Ishikawa (cell line): ENCODE results near the gene GJD2.

Experiments used
- CEBPB ChIP-seq: IDR thresholded peaks from 2 replicates; pipeline ENCODE4 v1.6.1; 2012
- CREB1 ChIP-seq: IDR thresholded peaks from 2 replicates; pipeline ENCODE4 v1.6.1; 2012; ENCODE audit warnings: low read depth
- EGR1 ChIP-seq: IDR thresholded peaks from 2 replicates; pipeline ENCODE4 v1.6.1; 2012
- EP300 ChIP-seq: IDR thresholded peaks from 2 replicates; pipeline ENCODE4 v1.6.1; 2012; ENCODE audit warnings: borderline replicate concordance
- FOXM1 ChIP-seq: IDR thresholded peaks from 2 replicates; pipeline ENCODE4 v1.6.1; 2012; ENCODE audit warnings: low read depth, borderline replicate concordance
- MAX ChIP-seq: IDR thresholded peaks from 2 replicates; pipeline ENCODE4 v1.6.1; 2012
- NFIC ChIP-seq: IDR thresholded peaks from 2 replicates; pipeline ENCODE4 v1.6.1; 2012
- RAD21 ChIP-seq: IDR thresholded peaks from 2 replicates; pipeline ENCODE4 v1.6.1; 2012; ENCODE audit warnings: low read depth
- REST ChIP-seq: IDR thresholded peaks from 2 replicates; pipeline ENCODE4 v1.6.1; 2012; ENCODE audit warnings: low read depth, mild to moderate bottlenecking
- TAF1 ChIP-seq: IDR thresholded peaks from 2 replicates; pipeline ENCODE4 v1.6.1; 2012; ENCODE audit warnings: low read depth, mild to moderate bottlenecking
- TCF12 ChIP-seq: IDR thresholded peaks from 2 replicates; pipeline ENCODE4 v1.6.1; 2012; ENCODE audit warnings: low read depth
- TEAD4 ChIP-seq: IDR thresholded peaks from 2 replicates; pipeline ENCODE4 v1.6.1; 2012
- YY1 ChIP-seq: IDR thresholded peaks from 2 replicates; pipeline ENCODE4 v1.6.1; 2012; ENCODE audit warnings: low read depth
- ZBTB7A ChIP-seq: IDR thresholded peaks from 2 replicates; pipeline ENCODE4 v1.6.1; 2012; ENCODE audit warnings: low read depth
- TF ChIP-seq, protein P1 (sequence below): IDR thresholded peaks from 2 replicates; pipeline ENCODE4 v1.6.1; 2012

Gene GJD2

DNA sequence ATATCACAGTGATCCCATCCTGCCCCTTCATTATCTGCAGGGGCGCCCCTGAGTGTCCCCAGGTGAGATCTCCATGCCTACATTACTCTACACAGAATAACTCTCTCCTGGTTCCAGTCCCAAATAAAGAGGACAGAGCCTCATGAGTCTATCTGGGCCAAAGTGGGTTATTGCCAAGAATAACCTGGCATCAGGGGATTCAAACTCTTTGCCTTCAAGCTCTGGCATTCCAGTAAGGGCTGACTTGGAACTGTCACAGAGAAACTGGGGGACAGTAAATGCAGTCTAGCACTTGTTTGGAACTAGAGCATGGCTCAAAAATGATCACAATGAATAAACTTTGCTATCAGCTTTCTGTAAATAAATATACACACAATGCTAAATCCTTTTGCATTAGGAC lies 30.3 kb downstream of the GJD2 start:
- TF ChIP-seq TEAD4 (no peak), YY1 (no peak), RAD21 (no peak), MAX (no peak)
- TF ChIP-seq, protein P1, sequence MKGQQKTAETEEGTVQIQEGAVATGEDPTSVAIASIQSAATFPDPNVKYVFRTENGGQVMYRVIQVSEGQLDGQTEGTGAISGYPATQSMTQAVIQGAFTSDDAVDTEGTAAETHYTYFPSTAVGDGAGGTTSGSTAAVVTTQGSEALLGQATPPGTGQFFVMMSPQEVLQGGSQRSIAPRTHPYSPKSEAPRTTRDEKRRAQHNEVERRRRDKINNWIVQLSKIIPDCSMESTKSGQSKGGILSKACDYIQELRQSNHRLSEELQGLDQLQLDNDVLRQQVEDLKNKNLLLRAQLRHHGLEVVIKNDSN = no peak

GRCh38 chr15:34722439-34722836 lies 32.4 kb downstream of the GJD2 start:
- TF ChIP-seq CEBPB (no peak), EGR1 (no peak), NFIC (no peak), EP300 (no peak), TEAD4 (no peak), TCF12 (no peak)

DNA sequence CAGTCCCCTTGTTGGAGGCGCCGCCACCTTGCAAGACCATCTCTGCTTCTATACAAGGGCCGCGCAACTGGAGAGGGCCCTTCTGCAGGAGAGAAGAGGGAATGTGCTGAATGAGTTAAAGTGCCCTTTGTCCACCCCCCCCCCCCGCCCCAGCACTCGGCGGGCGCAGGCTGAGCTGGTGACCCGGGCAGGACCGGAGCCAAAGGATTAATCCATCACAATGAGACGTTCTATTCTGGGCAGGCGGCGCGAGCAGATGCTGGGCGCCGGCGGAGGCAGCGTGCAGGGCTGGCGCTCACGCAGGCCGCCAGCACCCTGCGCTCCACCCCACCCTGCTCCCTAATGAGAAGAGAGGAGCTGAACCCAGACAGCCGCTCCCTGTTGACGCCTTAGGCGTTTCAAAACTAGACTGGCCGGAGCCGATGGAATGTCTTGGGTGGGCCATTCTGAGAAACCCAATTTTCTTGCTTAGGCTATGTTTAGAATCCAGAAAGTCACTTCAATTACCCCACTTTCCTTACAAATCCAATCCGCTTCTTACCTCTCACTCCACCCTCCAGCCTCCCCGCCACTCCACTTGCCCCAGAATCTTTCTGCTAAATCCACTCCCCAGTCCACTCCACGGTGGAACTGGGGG lies 32.9 kb downstream of the GJD2 start:
- TF ChIP-seq YY1 (no peak), TEAD4 (no peak), EP300 (no peak), CREB1 (no peak), TAF1 (no peak), EGR1 (no peak), MAX (no peak), ZBTB7A (no peak), CEBPB (no peak), NFIC (no peak), RAD21 (no peak), FOXM1 (no peak), REST (no peak), TCF12 (no peak)
- TF ChIP-seq, protein P1 = no peak

DNA sequence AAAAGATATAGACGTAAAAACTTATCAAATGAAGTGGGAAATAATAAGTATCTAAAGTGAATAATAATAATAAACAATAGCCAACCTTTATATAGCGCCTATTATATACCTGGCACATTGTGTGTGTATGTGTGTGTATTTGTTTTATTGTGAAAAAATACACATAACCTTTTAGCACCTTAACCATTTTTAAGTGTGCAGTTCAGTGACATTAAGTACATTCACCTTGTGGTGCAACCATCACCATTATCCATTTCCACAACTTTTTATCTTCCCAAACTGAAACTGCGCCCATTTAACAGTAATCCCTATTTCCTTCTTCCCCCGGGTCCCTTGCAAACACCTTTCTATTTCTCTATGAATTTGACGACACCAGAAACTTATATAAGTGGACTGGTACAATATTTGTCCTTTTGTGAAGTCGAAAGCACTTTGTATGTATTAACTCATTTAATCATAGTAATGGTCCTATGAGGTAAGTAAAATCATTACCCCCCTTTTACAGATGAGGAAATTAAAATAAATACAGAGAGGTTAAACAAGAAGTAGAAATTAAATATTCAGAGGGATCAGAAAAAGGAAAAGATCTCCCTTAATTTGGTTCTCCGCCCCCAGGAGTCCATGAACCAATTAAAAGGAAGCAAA lies 33.5 kb downstream of the GJD2 start:
- TF ChIP-seq RAD21 (no peak), NFIC (no peak), YY1 (no peak), TEAD4 (no peak), EP300 (no peak)
- TF ChIP-seq, protein P1 = no peak

GRCh38 chr15:34719695-34720094 lies 35.1 kb downstream of the GJD2 start:
- no peak for TF ChIP-seq RAD21
- TF ChIP-seq REST = no peak
- TF ChIP-seq CREB1 = no peak
- TF ChIP-seq TEAD4 = no peak
- TF ChIP-seq NFIC = no peak
- TF ChIP-seq FOXM1 = no peak
